ENCODE measurements around the gene CCL17. TPM values are rescaled to one million over a fixed set of nuclear protein-coding genes. Genes with fewer than 3 reads are reported as not detected.
"Not testable (repeated sequence)": the region's sequence is repeated elsewhere in the genome, so short reads cannot be mapped to it uniquely, and the experiment has no call there.

The CCL17 gene
- polyA plus RNA-seq, 3 donors from 2014 or later = not detected

DNA sequence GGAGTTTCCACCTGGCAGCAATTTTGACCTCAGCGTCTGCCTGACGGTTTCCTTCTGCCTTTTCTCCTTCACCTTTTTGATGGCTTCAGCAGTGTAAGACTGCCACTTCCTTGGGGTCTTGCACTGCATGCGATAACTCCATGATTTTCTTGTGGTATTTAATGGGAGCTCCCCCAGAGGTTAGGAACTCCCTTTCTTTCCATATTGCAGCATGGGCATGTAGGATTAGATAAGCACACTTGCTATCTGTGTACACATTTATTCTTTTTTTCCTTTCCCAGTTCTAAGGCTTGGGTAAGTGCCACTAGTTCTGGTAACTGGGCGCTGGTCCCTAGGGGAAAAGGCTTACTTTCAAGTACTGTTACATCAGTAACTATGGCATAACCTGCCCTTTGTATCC is 7.1 kb upstream of the CCL17 start:
- H3K9me3 Mint-ChIP-seq; DNase-seq; H3K27me3 Mint-ChIP-seq (ENCODE audit: low read depth in 3 of 3); H3K4me3 Mint-ChIP-seq; H3K4me1 Mint-ChIP-seq; H3K36me3 Mint-ChIP-seq; H3K27ac Mint-ChIP-seq: not testable (repeated sequence)

- Mint-ChIP-seq H3K27ac (no peak overlapping the region), H3K27me3 (ENCODE audit: low read depth in 3 of 3) (peaks cover 1 to 5% (median 3%) of the 10 kb centered on the region in 3 donors), H3K4me1 (no peaks in the 10 kb centered on the region), H3K36me3 (no peaks in the 10 kb centered on the region), H3K4me3 (no peak overlapping the region), H3K9me3 (no peaks in the 10 kb centered on the region)
- no peak for DNase-seq
Observed at GRCh38 chr16:57401943-57402640, 2.5 kb upstream of the CCL17 start.

DNA sequence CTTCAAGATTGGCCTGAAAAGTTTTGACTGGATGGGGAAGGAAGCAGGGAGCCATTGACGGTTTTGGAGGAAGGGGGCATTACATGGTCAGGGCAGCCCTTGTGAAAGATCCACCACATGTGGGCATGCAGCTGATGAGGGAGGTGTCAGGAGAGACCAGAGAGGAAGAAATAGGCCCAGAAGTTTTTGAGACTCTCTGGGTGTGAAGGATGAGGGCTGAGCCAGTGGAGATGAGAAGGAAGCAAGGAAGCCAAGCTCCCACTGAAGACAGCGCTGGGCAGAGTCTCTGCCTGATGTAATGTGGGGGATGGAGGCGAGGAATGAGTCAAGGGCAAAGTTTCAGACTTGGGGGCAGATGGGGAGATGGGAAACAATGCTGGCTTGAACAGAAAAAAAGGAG is 530 bp downstream of the CCL17 start:
- DNase-seq = no peak
- H3K4me1 Mint-ChIP-seq = no peaks in the 10 kb centered on the region
- H3K4me3 Mint-ChIP-seq = no peak overlapping the region
- H3K9me3 Mint-ChIP-seq = peaks cover 0 to 2% (median 0%) of the 10 kb centered on the region in 6 donors
- peaks cover 1 to 8% (median 1%) of the 10 kb centered on the region in 3 donors for H3K27me3 Mint-ChIP-seq (ENCODE audit: low read depth in 3 of 3)
- peaks cover 0 to 3% (median 0%) of the 10 kb centered on the region in 3 donors for H3K36me3 Mint-ChIP-seq
- no peak overlapping the region for H3K27ac Mint-ChIP-seq

- Mint-ChIP-seq H3K4me3 (no peak overlapping the region), H3K9me3 (peaks cover 0 to 2% (median 0%) of the 10 kb centered on the region in 6 donors), H3K27me3 (ENCODE audit: low read depth in 3 of 3) (peaks cover 1 to 8% (median 1%) of the 10 kb centered on the region in 3 donors), H3K36me3 (peaks cover 0 to 3% (median 0%) of the 10 kb centered on the region in 3 donors), H3K27ac (no peak overlapping the region), H3K4me1 (no peaks in the 10 kb centered on the region)
- no peak for DNase-seq
Observed at GRCh38 chr16:57406881-57407280, 2.3 kb downstream of the CCL17 start.

DNA sequence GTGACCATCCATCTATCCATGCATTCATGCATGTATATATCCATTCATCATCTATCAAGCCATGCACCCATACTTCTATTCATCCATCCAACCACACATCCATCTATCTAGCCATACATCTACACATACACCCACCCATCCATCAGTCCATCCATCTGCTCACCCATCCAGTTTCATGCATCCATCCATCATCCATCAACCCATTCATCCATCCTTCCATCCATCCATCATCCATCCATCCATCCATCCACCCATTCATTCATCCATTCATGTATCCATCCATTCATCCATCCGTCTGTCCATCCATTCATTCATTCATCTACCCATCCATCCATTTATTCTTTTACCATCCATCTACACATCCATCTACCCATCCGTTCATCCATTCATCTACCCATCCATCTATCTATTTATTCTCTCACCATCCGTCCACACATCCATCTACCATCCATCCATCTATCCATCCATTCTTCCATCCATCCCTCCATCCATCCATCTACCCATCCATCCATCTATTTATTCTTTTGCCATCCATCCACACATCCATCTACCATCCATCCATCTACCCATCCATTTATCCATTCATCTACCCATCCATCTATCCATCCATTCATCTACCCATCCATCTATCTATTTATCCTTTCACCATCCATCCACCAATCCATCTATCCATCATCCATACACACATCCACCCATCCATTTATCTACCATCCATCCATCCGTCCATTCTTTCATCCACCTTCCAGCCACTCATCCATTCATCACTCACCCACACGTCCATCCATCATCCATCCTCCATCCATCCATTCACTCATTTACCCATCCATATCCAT is 3.2 kb downstream of the CCL17 start:
- no peak for DNase-seq
- Mint-ChIP-seq H3K4me3 (no peak overlapping the region), H3K36me3 (peaks cover 0 to 3% (median 0%) of the 10 kb centered on the region in 3 donors), H3K4me1 (no peaks in the 10 kb centered on the region), H3K27ac (no peak overlapping the region), H3K9me3 (peaks cover 0 to 2% (median 0%) of the 10 kb centered on the region in 6 donors), H3K27me3 (ENCODE audit: low read depth in 3 of 3) (peaks cover 1 to 5% (median 1%) of the 10 kb centered on the region in 3 donors)

DNA sequence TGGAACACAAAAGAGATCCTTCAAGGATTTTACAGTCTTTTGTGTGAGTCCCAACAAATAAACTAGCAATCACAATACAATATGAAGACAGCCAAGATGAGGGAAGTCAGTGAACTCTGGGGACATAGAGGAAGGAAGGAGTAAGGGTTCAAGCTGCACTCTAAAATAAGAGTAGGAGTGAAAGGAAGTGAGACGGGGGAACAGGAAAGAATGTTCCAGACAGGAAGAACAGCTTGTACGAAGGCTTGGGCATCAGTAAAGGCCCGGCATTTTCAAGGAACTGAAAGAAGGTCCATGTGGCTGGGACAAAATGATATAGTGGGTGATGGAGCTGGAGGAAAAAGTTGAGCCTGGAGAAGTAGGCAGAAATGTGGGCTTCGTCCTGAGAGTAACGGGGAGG is 4.5 kb downstream of the CCL17 start:
- H3K9me3 Mint-ChIP-seq = peaks cover 0 to 2% (median 0%) of the 10 kb centered on the region in 6 donors
- H3K4me1 Mint-ChIP-seq = no peaks in the 10 kb centered on the region
- H3K4me3 Mint-ChIP-seq = no peak overlapping the region

DNA sequence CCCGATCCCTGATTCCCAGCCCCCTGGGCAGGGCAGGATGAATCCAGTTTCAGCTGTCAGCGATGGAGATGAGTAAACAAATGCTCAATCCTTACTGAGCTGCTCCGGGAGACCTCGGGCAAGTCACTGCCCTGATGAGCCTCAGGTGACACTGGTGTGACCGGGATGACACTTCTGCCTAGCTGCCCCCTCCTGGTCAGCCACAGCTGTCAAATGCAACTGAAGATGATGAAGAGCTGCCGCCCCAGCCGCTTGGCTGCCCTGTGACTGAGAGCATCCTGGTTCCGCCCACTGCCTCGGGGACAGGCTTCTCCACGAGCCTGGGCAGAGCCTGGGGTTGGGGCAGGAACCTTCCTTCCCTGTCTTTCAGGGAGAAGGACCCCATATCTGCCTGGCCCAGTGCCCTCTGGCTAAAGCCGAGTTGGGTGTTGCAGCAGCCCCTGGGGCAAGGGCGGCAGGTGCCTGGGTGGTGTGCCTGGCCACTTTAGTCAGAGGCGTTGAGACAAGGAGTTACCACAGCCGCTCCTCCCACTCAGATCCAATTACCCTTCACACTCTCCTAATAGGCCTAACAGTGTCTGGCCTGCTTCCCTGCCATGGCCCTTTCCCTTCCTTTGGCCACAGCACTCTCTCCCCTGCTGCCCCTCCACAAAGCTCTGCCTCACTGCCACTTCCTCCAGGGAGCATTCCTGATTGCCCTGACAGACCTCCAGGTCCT is 5.5 kb downstream of the CCL17 start:
- Mint-ChIP-seq H3K36me3 (peaks cover 0 to 3% (median 0%) of the 10 kb centered on the region in 3 donors), H3K9me3 (peaks cover 0 to 2% (median 0%) of the 10 kb centered on the region in 6 donors), H3K27me3 (ENCODE audit: low read depth in 3 of 3) (peaks cover 0 to 5% (median 0%) of the 10 kb centered on the region in 3 donors), H3K27ac (no peak overlapping the region), H3K4me3 (no peak overlapping the region), H3K4me1 (peaks cover 0 to 3% of the 10 kb centered on the region in 2 donors)
- no peak for DNase-seq

More for the DNA sequence above, 4.5 kb downstream of the CCL17 start:
- H3K36me3 Mint-ChIP-seq = peaks cover 0 to 3% (median 0%) of the 10 kb centered on the region in 3 donors
- no peak for DNase-seq
- H3K27ac Mint-ChIP-seq = peak overlapping the region in 1 of 6 donors; percentile 48
- H3K27me3 Mint-ChIP-seq (ENCODE audit: low read depth in 3 of 3) = peaks cover 0 to 4% (median 1%) of the 10 kb centered on the region in 3 donors

DNA sequence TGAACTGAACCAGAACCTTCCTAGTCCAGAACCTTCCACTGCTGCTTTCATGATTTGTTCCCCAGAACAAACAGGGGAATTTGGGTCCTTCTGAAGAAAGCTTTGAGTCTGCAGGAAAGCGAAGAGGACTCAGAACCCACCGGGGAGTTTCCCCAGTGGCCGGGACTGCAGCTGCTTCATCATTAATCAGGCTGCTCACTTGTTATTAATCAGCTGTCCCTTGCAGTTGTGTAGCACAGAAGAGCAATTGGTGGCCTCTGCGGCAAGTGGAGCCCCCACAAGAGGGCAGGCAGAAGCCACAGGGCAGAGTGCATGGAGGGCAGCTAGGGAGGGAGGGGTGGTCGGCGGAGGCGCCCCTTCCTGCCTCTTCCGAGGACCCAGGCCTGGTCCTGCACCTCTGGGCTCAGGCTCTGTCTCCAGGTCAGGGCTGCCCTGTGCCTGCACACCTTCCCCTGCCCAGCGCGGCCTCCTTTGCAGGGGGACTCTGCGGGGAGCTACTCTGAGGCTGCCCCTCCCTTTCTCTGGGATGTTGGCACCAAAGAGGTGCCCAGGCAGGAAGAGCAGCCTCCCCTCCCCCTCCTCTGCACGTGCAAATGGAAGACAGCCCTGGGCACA is 6.9 kb downstream of the CCL17 start:
- peaks cover 2 to 6% of the 10 kb centered on the region in 2 donors for H3K4me1 Mint-ChIP-seq
- no peak overlapping the region for H3K4me3 Mint-ChIP-seq
- H3K9me3 Mint-ChIP-seq = peaks cover 0 to 2% (median 0%) of the 10 kb centered on the region in 6 donors
- H3K36me3 Mint-ChIP-seq = peaks cover 0 to 3% (median 0%) of the 10 kb centered on the region in 3 donors
- peaks cover 3 to 5% (median 3%) of the 10 kb centered on the region in 3 donors for H3K27me3 Mint-ChIP-seq (ENCODE audit: low read depth in 3 of 3)
- DNase-seq = no peak
- H3K27ac Mint-ChIP-seq = no peak overlapping the region

DNA sequence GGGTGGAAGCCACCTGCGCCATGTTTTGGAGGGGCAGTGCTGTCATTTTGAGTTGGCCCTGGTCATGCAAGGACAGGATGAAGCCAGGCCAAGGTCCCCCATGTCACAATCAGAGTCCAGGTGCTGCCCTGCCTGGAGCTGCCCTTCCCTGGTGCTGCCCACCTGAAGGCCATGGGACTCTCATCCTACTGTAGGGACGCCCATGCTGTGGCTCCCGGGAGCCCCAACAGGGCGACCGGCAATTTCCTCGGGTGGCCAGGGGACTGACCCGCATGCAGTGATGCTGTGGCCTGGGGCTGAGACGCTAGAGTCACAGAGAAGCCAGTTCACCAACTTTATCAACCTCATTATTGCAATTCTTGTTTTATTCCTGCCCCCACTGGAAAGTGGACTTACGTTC is 8.0 kb downstream of the CCL17 start:
- no peak for DNase-seq
- H3K27ac Mint-ChIP-seq = peak overlapping the region in 1 of 6 donors; percentile 63
- H3K36me3 Mint-ChIP-seq = peaks cover 0 to 3% (median 0%) of the 10 kb centered on the region in 3 donors
- H3K4me1 Mint-ChIP-seq = peaks cover 13 to 16% of the 10 kb centered on the region in 2 donors
- H3K4me3 Mint-ChIP-seq = no peak overlapping the region
- H3K9me3 Mint-ChIP-seq = peaks cover 0 to 2% (median 0%) of the 10 kb centered on the region in 6 donors
- peaks cover 5 to 12% (median 11%) of the 10 kb centered on the region in 3 donors for H3K27me3 Mint-ChIP-seq (ENCODE audit: low read depth in 3 of 3)

DNA sequence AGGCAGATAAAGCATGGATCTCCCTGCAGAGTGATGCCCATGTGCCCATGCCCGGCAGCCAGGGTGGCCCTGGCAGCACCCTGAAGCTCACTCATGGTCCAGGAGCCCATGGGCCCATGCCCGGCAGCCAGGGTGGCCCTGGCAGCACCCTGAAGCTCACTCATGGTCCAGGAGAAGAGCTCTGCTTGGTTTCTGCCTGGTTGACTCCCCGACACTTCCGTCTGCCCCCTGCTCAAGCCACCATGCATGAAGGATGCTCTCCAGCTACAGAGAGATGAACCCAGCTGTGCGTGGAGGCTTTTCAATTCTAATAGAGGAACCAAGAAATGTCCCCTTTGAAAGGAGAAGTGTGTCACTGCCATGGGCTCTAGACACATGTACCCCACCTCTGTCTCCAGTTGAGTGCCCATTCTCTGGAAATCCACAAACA is 8.7 kb downstream of the CCL17 start:
- Mint-ChIP-seq H3K9me3 (peaks cover 0 to 2% (median 0%) of the 10 kb centered on the region in 6 donors), H3K4me1 (peaks cover 19 to 21% of the 10 kb centered on the region in 2 donors), H3K36me3 (peaks cover 0 to 3% (median 0%) of the 10 kb centered on the region in 3 donors), H3K27me3 (ENCODE audit: low read depth in 3 of 3) (peaks cover 5 to 12% (median 11%) of the 10 kb centered on the region in 3 donors), H3K4me3 (no peak overlapping the region), H3K27ac (peak overlapping the region in 2 of 6 donors; percentile 6 to 69)
- DNase-seq = no peak

GRCh38 chr16:57413733-57414132 is 9.2 kb downstream of the CCL17 start:
- H3K4me3 Mint-ChIP-seq = no peak overlapping the region
- DNase-seq = no peak
- H3K36me3 Mint-ChIP-seq = peaks cover 0 to 3% (median 0%) of the 10 kb centered on the region in 3 donors
- peak overlapping the region in 2 of 6 donors; percentile 6 to 69 for H3K27ac Mint-ChIP-seq
- H3K27me3 Mint-ChIP-seq (ENCODE audit: low read depth in 3 of 3) = peaks cover 8 to 12% (median 11%) of the 10 kb centered on the region in 3 donors
- peaks cover 23 to 25% of the 10 kb centered on the region in 2 donors for H3K4me1 Mint-ChIP-seq
- peaks cover 0 to 2% (median 0%) of the 10 kb centered on the region in 6 donors for H3K9me3 Mint-ChIP-seq

DNA sequence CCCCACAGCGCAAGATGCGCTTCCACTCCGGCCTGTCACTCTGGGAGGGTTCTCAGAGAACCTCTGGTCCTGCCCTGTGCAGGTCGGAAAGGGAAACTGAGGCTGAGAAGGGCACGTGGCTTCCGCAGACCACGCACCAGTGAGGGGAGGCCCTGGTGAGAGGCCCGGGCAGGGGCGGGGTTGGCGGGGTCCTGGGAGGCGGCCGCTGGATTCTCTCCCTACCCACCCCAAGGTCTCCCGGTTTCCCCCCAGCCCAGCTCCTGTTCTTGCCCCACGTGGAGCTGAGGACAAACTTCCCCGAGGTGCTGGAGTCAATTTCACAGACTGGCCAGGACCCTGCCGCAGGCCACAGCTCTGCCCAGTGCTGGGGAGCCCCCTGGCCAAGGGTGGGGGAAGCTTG is 11.5 kb downstream of the CCL17 start:
- peaks cover 10 to 14% (median 10%) of the 10 kb centered on the region in 3 donors for H3K27me3 Mint-ChIP-seq (ENCODE audit: low read depth in 3 of 3)
- peaks cover 30 to 34% of the 10 kb centered on the region in 2 donors for H3K4me1 Mint-ChIP-seq
- H3K36me3 Mint-ChIP-seq = no peaks in the 10 kb centered on the region
- no peak for DNase-seq
- H3K4me3 Mint-ChIP-seq = peak overlapping the region in 1 of 5 donors; percentile 12
- peak overlapping the region; percentile 58 to 96 (median 90) for H3K27ac Mint-ChIP-seq
- H3K9me3 Mint-ChIP-seq = no peaks in the 10 kb centered on the region

- no peak for DNase-seq
- H3K27ac Mint-ChIP-seq = no peak overlapping the region
- H3K4me1 Mint-ChIP-seq = peaks cover 30 to 34% of the 10 kb centered on the region in 2 donors
- H3K4me3 Mint-ChIP-seq = peak overlapping the region in 1 of 5 donors; percentile 73
- H3K27me3 Mint-ChIP-seq (ENCODE audit: low read depth in 3 of 3) = peaks cover 10 to 14% (median 10%) of the 10 kb centered on the region in 3 donors
- H3K36me3 Mint-ChIP-seq = no peaks in the 10 kb centered on the region
- no peaks in the 10 kb centered on the region for H3K9me3 Mint-ChIP-seq
Observed at GRCh38 chr16:57419506-57419905, 14.9 kb downstream of the CCL17 start.
